ENCODE data around the gene CEP152. TPM values are rescaled to one million over a fixed set of nuclear protein-coding genes. Genes with fewer than 3 reads are reported as not detected.

The CEP152 gene
- total and polyA plus RNA-seq, 11 donors = 0.61 to 3.2 (median 1.6) TPM

DNA sequence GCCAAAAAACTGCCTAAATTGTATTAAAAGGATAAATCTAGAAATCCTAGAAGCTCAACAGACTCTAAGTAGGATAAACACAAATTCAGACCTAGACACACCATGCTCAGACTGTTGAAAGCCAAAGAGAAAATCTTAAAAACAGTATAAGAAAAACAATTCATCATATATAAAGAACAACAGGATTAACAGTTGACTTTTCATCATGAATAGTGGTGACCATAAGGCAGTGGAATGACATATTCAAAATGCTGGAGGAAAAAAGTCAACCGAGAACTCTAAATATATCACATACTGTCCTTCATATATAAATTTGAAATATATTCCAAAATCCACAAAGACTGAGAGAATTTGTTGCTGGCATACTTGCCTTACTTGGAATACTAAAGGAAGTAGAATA, 77.3 kb downstream of the CEP152 start:
- TF ChIP-seq, protein P1, sequence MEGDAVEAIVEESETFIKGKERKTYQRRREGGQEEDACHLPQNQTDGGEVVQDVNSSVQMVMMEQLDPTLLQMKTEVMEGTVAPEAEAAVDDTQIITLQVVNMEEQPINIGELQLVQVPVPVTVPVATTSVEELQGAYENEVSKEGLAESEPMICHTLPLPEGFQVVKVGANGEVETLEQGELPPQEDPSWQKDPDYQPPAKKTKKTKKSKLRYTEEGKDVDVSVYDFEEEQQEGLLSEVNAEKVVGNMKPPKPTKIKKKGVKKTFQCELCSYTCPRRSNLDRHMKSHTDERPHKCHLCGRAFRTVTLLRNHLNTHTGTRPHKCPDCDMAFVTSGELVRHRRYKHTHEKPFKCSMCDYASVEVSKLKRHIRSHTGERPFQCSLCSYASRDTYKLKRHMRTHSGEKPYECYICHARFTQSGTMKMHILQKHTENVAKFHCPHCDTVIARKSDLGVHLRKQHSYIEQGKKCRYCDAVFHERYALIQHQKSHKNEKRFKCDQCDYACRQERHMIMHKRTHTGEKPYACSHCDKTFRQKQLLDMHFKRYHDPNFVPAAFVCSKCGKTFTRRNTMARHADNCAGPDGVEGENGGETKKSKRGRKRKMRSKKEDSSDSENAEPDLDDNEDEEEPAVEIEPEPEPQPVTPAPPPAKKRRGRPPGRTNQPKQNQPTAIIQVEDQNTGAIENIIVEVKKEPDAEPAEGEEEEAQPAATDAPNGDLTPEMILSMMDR (IDR thresholded peaks at IDR 0.05) = no peak
- TF ChIP-seq POLR2A (IDR thresholded peaks at IDR 0.05) = no peak
- Histone ChIP-seq H3K4me3 (no peak overlapping the region), H3K4me1 (no peaks in the 10 kb centered on the region), H3K36me3 (peaks cover 0 to 6% (median 0%) of the 10 kb centered on the region in 9 donors), H3K27ac (no peak overlapping the region), H3K27me3 (no peaks in the 10 kb centered on the region), H3K9me3 (peaks cover 0 to 50% (median 14%) of the 10 kb centered on the region in 12 donors)
- ATAC-seq (no peak), DNase-seq (no peak)
- WGBS, 4 donors = 91 to 98% (median 98%) methylated on average over 1 of the region's 1 CpG
- intact Hi-C loops (cut with DNase I) = no loop called here

DNA sequence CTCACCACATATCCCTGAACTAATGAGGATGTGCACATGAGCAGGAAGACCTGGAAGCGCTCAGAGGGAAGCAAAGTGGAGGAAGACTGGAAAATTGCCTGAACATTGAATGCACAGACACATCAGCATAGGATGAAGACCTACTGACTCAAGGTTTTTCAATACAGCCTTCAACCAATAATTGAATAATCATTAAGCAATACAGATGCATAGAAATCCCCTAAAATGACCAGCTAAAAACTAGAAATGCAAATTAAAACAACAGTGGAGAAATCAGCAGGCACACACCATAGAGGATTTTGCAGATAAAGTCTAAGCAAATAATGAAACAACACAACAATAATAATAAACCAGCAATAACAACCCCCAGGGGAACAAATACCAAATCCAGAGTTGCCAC, 80.4 kb downstream of the CEP152 start:
- Histone ChIP-seq H3K36me3 (no peaks in the 10 kb centered on the region), H3K9me3 (peaks cover 0 to 37% (median 11%) of the 10 kb centered on the region in 12 donors), H3K27me3 (no peaks in the 10 kb centered on the region), H3K4me3 (no peak overlapping the region), H3K4me1 (no peaks in the 10 kb centered on the region), H3K27ac (no peak overlapping the region)
- ATAC-seq = no peak
- no peak for DNase-seq
- WGBS, 4 donors = 90 to 96% (median 95%) methylated on average over 1 of the region's 1 CpG
- intact Hi-C loops (cut with DNase I) = no loop called here
- no peak for TF ChIP-seq POLR2A (IDR thresholded peaks at IDR 0.05)
- TF ChIP-seq, protein P1 (IDR thresholded peaks at IDR 0.05) = no peak

DNA sequence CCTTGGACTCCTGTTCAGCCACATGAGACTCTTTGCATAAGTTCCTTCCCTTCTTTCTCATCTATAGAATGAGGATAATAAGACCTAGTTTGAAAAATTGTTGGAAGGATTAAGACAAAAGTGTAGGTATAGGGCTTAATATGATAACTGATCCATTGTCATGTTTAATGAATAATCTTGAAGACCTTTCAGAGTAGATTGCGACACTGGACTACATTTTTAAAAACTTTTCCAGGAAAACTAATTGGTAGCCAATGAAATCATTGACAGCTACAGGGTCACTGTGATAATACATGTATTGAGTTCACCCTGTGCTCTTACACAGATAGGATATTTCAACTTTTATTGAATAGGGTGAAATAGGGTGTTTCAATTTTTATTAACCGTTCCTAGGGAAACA, 86.9 kb downstream of the CEP152 start:
- Histone ChIP-seq H3K4me1 (peaks cover 0 to 11% (median 0%) of the 10 kb centered on the region in 12 donors), H3K27ac (no peak overlapping the region), H3K27me3 (no peaks in the 10 kb centered on the region), H3K4me3 (no peak overlapping the region), H3K36me3 (no peaks in the 10 kb centered on the region), H3K9me3 (no peaks in the 10 kb centered on the region)
- ATAC-seq = no peak
- DNase-seq = no peak
- intact Hi-C loops (cut with DNase I) = no loop called here
- WGBS, 4 donors = 91 to 97% (median 94%) methylated on average over 2 of the region's 2 CpGs
- TF ChIP-seq POLR2A (IDR thresholded peaks at IDR 0.05) = no peak
- TF ChIP-seq, protein P1 (IDR thresholded peaks at IDR 0.05) = no peak

DNA sequence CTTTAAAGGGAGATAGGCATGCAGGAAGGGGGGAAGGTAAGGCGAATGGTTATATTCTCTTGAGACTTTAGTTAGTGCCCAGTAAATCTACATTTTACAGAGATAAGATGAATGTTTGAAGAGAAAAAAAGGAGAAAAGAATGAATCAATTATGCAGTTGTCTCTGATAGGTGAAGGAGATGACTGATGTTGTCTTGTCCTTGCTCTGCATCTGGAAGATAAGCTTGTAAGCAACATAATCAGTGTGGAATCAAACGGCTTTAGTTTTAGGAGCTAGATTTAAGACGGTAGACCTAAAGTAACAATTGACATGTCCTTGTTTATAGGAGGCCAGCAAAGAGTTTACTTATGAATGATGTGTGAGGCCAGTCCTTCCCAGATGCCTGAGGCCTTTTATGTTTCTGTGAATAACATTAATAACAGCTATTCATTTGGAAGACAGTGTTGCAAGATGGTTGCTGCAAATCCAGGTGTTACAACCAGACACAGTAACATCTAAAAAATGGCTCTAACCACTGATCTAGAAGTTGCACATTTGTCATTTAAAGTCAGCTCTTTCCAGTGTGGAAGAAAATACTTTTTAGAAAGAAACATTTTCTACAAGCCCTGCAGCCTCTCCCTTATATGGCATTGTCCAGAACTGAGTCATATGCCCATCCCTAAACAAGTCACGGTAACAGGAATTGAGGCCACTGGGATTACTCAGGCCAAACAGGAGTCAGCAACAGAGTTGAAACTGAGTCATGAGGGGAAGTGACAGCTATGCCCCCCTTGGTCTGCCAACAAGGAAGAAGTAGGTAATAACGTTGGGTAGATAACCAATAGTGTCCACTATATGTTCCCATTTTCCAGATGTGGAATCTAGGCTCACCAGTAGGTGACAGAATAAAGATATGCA, 87.9 kb downstream of the CEP152 start:
- TF ChIP-seq, protein P1 (IDR thresholded peaks at IDR 0.05) = no peak
- no peak for TF ChIP-seq POLR2A (IDR thresholded peaks at IDR 0.05)
- peak in 3 of 4 donors; percentile 36 to 63 (median 63) for ATAC-seq
- Histone ChIP-seq H3K36me3 (no peaks in the 10 kb centered on the region), H3K4me1 (peaks cover 0 to 11% (median 0%) of the 10 kb centered on the region in 12 donors), H3K9me3 (no peaks in the 10 kb centered on the region), H3K4me3 (no peak overlapping the region), H3K27me3 (no peaks in the 10 kb centered on the region), H3K27ac (peak overlapping the region in 1 of 12 donors; percentile 49)
- intact Hi-C loops (cut with DNase I) = no loop called here
- 75 to 82% (median 78%) methylated on average over 5 of the region's 5 CpGs for WGBS, 4 donors
- no peak for DNase-seq

Data from heart left ventricle (tissue), 16 donors.